ENCODE results near the gene KIF6.

The KIF6 gene

GRCh38 chr6:39327507-39327906 lies 397.7 kb downstream of the KIF6 start:
- Histone ChIP-seq H3K9me3 (ENCODE audit: control insufficient read depth, insufficient read depth, low read length) (no peaks in the 10 kb centered on the region), H3K9ac (ENCODE audit: low read depth, low read length) (no peak overlapping the region), H3K27me3 (ENCODE audit: control insufficient read depth, insufficient read depth, low read length) (no peaks in the 10 kb centered on the region), H3K4me1 (ENCODE audit: control insufficient read depth, insufficient read depth, low read length) (no peaks in the 10 kb centered on the region), H3K36me3 (ENCODE audit: control insufficient read depth, insufficient read depth, low read length) (no peaks in the 10 kb centered on the region), H3K4me3 (ENCODE audit: low read depth, low read length) (no peak overlapping the region)

GRCh38 chr6:39322306-39322850 lies 402.8 kb downstream of the KIF6 start, which contains the start of gene KCNK16:
Gene KCNK16, minus strand, starts transcription at chr6:39322702. Its CDS starts 162 bp downstream, at chr6:39322540.
- no peaks in the 10 kb centered on the region for H3K36me3 ChIP-seq (ENCODE audit: control insufficient read depth, insufficient read depth, low read length)
- H3K9ac ChIP-seq (ENCODE audit: low read depth, low read length): no peak within 1 kb of the TSS
- H3K9me3 ChIP-seq (ENCODE audit: control insufficient read depth, insufficient read depth, low read length): no peaks in the 10 kb centered on the region
- no peaks in the 10 kb centered on the region for H3K27me3 ChIP-seq (ENCODE audit: control insufficient read depth, insufficient read depth, low read length)
- H3K4me1 ChIP-seq (ENCODE audit: control insufficient read depth, insufficient read depth, low read length): no peaks in the 10 kb centered on the region
- H3K4me3 ChIP-seq (ENCODE audit: low read depth, low read length): no peak within 1 kb of the TSS

GRCh38 chr6:39321761-39322160 lies 403.4 kb downstream of the KIF6 start:
- H3K4me1 ChIP-seq (ENCODE audit: control insufficient read depth, insufficient read depth, low read length): no peaks in the 10 kb centered on the region
- no peak overlapping the region for H3K4me3 ChIP-seq (ENCODE audit: low read depth, low read length)
- H3K9me3 ChIP-seq (ENCODE audit: control insufficient read depth, insufficient read depth, low read length): no peaks in the 10 kb centered on the region
- peaks cover under 1% of the 10 kb centered on the region for H3K27me3 ChIP-seq (ENCODE audit: control insufficient read depth, insufficient read depth, low read length)
- no peak overlapping the region for H3K9ac ChIP-seq (ENCODE audit: low read depth, low read length)
- no peaks in the 10 kb centered on the region for H3K36me3 ChIP-seq (ENCODE audit: control insufficient read depth, insufficient read depth, low read length)

- H3K27me3 ChIP-seq (ENCODE audit: control insufficient read depth, insufficient read depth, low read length): peaks cover 5% of the 10 kb centered on the region
- no peaks in the 10 kb centered on the region for H3K9me3 ChIP-seq (ENCODE audit: control insufficient read depth, insufficient read depth, low read length)
- no peak overlapping the region for H3K9ac ChIP-seq (ENCODE audit: low read depth, low read length)
- H3K4me3 ChIP-seq (ENCODE audit: low read depth, low read length): no peak overlapping the region
- H3K4me1 ChIP-seq (ENCODE audit: control insufficient read depth, insufficient read depth, low read length): no peaks in the 10 kb centered on the region
- H3K36me3 ChIP-seq (ENCODE audit: control insufficient read depth, insufficient read depth, low read length): no peaks in the 10 kb centered on the region
These were observed 404.7 kb downstream of the KIF6 start for GRCh38 chr6:39320363-39320984.

- Histone ChIP-seq H3K9ac (ENCODE audit: low read depth, low read length) (no peak overlapping the region), H3K4me3 (ENCODE audit: low read depth, low read length) (no peak overlapping the region), H3K27me3 (ENCODE audit: control insufficient read depth, insufficient read depth, low read length) (peaks cover 12% of the 10 kb centered on the region), H3K4me1 (ENCODE audit: control insufficient read depth, insufficient read depth, low read length) (no peaks in the 10 kb centered on the region), H3K9me3 (ENCODE audit: control insufficient read depth, insufficient read depth, low read length) (no peaks in the 10 kb centered on the region), H3K36me3 (ENCODE audit: control insufficient read depth, insufficient read depth, low read length) (no peaks in the 10 kb centered on the region)
These were observed 405.4 kb downstream of the KIF6 start for GRCh38 chr6:39319621-39320362.

GRCh38 chr6:39317256-39317655 lies 408.0 kb downstream of the KIF6 start:
- no peaks in the 10 kb centered on the region for H3K4me1 ChIP-seq (ENCODE audit: control insufficient read depth, insufficient read depth, low read length)
- H3K9ac ChIP-seq (ENCODE audit: low read depth, low read length): no peak overlapping the region
- no peak overlapping the region for H3K4me3 ChIP-seq (ENCODE audit: low read depth, low read length)
- H3K36me3 ChIP-seq (ENCODE audit: control insufficient read depth, insufficient read depth, low read length): no peaks in the 10 kb centered on the region
- H3K27me3 ChIP-seq (ENCODE audit: control insufficient read depth, insufficient read depth, low read length): peaks cover 32% of the 10 kb centered on the region
- no peaks in the 10 kb centered on the region for H3K9me3 ChIP-seq (ENCODE audit: control insufficient read depth, insufficient read depth, low read length)

- Histone ChIP-seq H3K9ac (ENCODE audit: low read depth, low read length) (peak within 1 kb of the TSS; percentile 37), H3K4me3 (ENCODE audit: low read depth, low read length) (peak within 1 kb of the TSS; percentile 69), H3K4me1 (ENCODE audit: control insufficient read depth, insufficient read depth, low read length) (no peaks in the 10 kb centered on the region), H3K9me3 (ENCODE audit: control insufficient read depth, insufficient read depth, low read length) (no peaks in the 10 kb centered on the region), H3K36me3 (ENCODE audit: control insufficient read depth, insufficient read depth, low read length) (no peaks in the 10 kb centered on the region), H3K27me3 (ENCODE audit: control insufficient read depth, insufficient read depth, low read length) (peaks cover 45% of the 10 kb centered on the region)
These were observed 410.9 kb downstream of the KIF6 start, which contains the start of gene KCNK17 for GRCh38 chr6:39314273-39314795. Gene KCNK17, minus strand, starts transcription at chr6:39314419. Its CDS starts 99 bp downstream, at chr6:39314320.

GRCh38 chr6:39313526-39314272 lies 411.5 kb downstream of the KIF6 start:
- Histone ChIP-seq H3K27me3 (ENCODE audit: control insufficient read depth, insufficient read depth, low read length) (peaks cover 45% of the 10 kb centered on the region), H3K9me3 (ENCODE audit: control insufficient read depth, insufficient read depth, low read length) (no peaks in the 10 kb centered on the region), H3K9ac (ENCODE audit: low read depth, low read length) (peak overlapping the region; percentile 37), H3K4me3 (ENCODE audit: low read depth, low read length) (peak overlapping the region; percentile 69), H3K4me1 (ENCODE audit: control insufficient read depth, insufficient read depth, low read length) (no peaks in the 10 kb centered on the region), H3K36me3 (ENCODE audit: control insufficient read depth, insufficient read depth, low read length) (no peaks in the 10 kb centered on the region)

GRCh38 chr6:39312912-39313525 lies 412.2 kb downstream of the KIF6 start:
- Histone ChIP-seq H3K36me3 (ENCODE audit: control insufficient read depth, insufficient read depth, low read length) (no peaks in the 10 kb centered on the region), H3K27me3 (ENCODE audit: control insufficient read depth, insufficient read depth, low read length) (peaks cover 45% of the 10 kb centered on the region), H3K9me3 (ENCODE audit: control insufficient read depth, insufficient read depth, low read length) (no peaks in the 10 kb centered on the region), H3K4me1 (ENCODE audit: control insufficient read depth, insufficient read depth, low read length) (no peaks in the 10 kb centered on the region), H3K4me3 (ENCODE audit: low read depth, low read length) (peak overlapping the region; percentile 69), H3K9ac (ENCODE audit: low read depth, low read length) (peak overlapping the region; percentile 37)

- H3K9me3 ChIP-seq (ENCODE audit: control insufficient read depth, insufficient read depth, low read length): no peaks in the 10 kb centered on the region
- H3K4me3 ChIP-seq (ENCODE audit: low read depth, low read length): no peak overlapping the region
- H3K36me3 ChIP-seq (ENCODE audit: control insufficient read depth, insufficient read depth, low read length): no peaks in the 10 kb centered on the region
- H3K9ac ChIP-seq (ENCODE audit: low read depth, low read length): no peak overlapping the region
- no peaks in the 10 kb centered on the region for H3K4me1 ChIP-seq (ENCODE audit: control insufficient read depth, insufficient read depth, low read length)
- peaks cover 41% of the 10 kb centered on the region for H3K27me3 ChIP-seq (ENCODE audit: control insufficient read depth, insufficient read depth, low read length)
These were observed 414.7 kb downstream of the KIF6 start for GRCh38 chr6:39310542-39310941.

- peaks cover 36% of the 10 kb centered on the region for H3K27me3 ChIP-seq (ENCODE audit: control insufficient read depth, insufficient read depth, low read length)
- no peak overlapping the region for H3K9ac ChIP-seq (ENCODE audit: low read depth, low read length)
- H3K36me3 ChIP-seq (ENCODE audit: control insufficient read depth, insufficient read depth, low read length): no peaks in the 10 kb centered on the region
- H3K9me3 ChIP-seq (ENCODE audit: control insufficient read depth, insufficient read depth, low read length): no peaks in the 10 kb centered on the region
- no peaks in the 10 kb centered on the region for H3K4me1 ChIP-seq (ENCODE audit: control insufficient read depth, insufficient read depth, low read length)
- H3K4me3 ChIP-seq (ENCODE audit: low read depth, low read length): no peak overlapping the region
These were observed 415.2 kb downstream of the KIF6 start for GRCh38 chr6:39309942-39310531.

Measured in iPS-15b (cell line).